GM12878 (cell line): Measurements from ENCODE around the gene HDAC7. TPM values are rescaled to one million over a fixed set of nuclear protein-coding genes. Genes with fewer than 3 reads are reported as not detected.

ENCODE experiments used
- ATAC-seq: fragments of 200-7000 bp; cut with Tn5 transposase; 3 replicates; pipeline ENCODE4 v1.9.1; 2020; ENCODE audit warnings: mild to moderate bottlenecking, moderate library complexity
- BruUV-seq: library from RNA; stranded (reverse); fragments of 400-500 nt; replicated peaks from 2 replicates; lab custom pipeline; 2021; lab: Mats Ljungman, UMichigan
- CTCF ChIA-PET: fragments of 300-600 bp; sonication (Branson Sonifier 250); formaldehyde crosslinking; extraction: SDS; loops from one replicate; lab custom pipeline; 2021; ENCODE audit warnings: inconsistent platforms; lab: Yijun Ruan, JAX
- POLR2A ChIA-PET: fragments of 350-600 bp; formaldehyde crosslinking; extraction: SDS; loops from one replicate; lab custom pipeline; 2021; ENCODE audit warnings: inconsistent platforms; lab: Charles Lee
- RAD21 ChIA-PET: fragments of 300-600 bp; sonication (Branson Sonifier 250); formaldehyde crosslinking; loops from one replicate; lab custom pipeline; 2023; ENCODE audit warnings: antibody characterized with exemption; ENCODE audit not compliant: unreplicated experiment; lab: Charles Lee
- SMC1A ChIA-PET: fragments of 300-600 bp; sonication (Branson Sonifier 250); formaldehyde crosslinking; loops from one replicate; lab custom pipeline; 2023; ENCODE audit not compliant: unreplicated experiment, uncharacterized antibody; lab: Charles Lee
- DNase-seq: peaks from one replicate; pipeline ENCODE4 v3.0.0-alpha.2; 2011; ENCODE audit warnings: low read depth, low spot score
- FAIRE-seq: peaks from 3 replicates; lab custom pipeline; 2011; peaks lifted over from hg19 to GRCh38; lab: Jason Lieb, UNC
- H2AFZ ChIP-seq: 2 replicates; pipeline ENCODE4 v1.6.0; 2011; ENCODE audit warnings: low read depth, low read length, control low read depth; ENCODE audit not compliant: control insufficient read depth
- H3K27ac ChIP-seq: 2 replicates; pipeline ENCODE4 v1.5.1; 2011; ENCODE audit warnings: control low read depth; ENCODE audit not compliant: control insufficient read depth, insufficient read depth
- H3K27me3 ChIP-seq, 2 experiments: replicated peaks in 1 of 2; 2 replicates each; pipeline versions ENCODE4 v1.6.0 to v1.6.1; 2011; ENCODE audit warnings: low read length in 1 of 2; ENCODE audit not compliant: control insufficient read depth in 2 of 2, insufficient read depth in 2 of 2
- H3K36me3 ChIP-seq, 2 experiments: 2 replicates each; pipeline ENCODE4 v1.5.1; 2011; ENCODE audit warnings: low read length in 1 of 2; ENCODE audit not compliant: control insufficient read depth in 2 of 2, insufficient read depth in 2 of 2
- H3K4me1 ChIP-seq: 2 replicates; pipeline ENCODE4 v1.6.1; 2011; ENCODE audit warnings: mild to moderate bottlenecking, low read length, moderate library complexity, mixed read lengths; ENCODE audit not compliant: control insufficient read depth, insufficient read depth
- H3K4me2 ChIP-seq: 2 replicates; pipeline ENCODE4 v1.6.0; 2011; ENCODE audit warnings: control low read depth; ENCODE audit not compliant: control insufficient read depth, insufficient read depth
- H3K4me3 ChIP-seq: fragments of 200-600 bp; sonication (generic); 2 replicates; pipeline ENCODE4 v1.5.1; 2016
- H3K79me2 ChIP-seq: 2 replicates; pipeline ENCODE4 v1.6.0; 2011; ENCODE audit warnings: low read length; ENCODE audit not compliant: control insufficient read depth, insufficient read depth
- H3K9ac ChIP-seq: 2 replicates; pipeline ENCODE4 v1.8.0; 2011; ENCODE audit warnings: low read length, control low read depth, mixed read lengths; ENCODE audit not compliant: control insufficient read depth, insufficient read depth
- H3K9me3 ChIP-seq: replicated peaks from 3 replicates; pipeline ENCODE4 v1.5.1; 2011; ENCODE audit warnings: mild to moderate bottlenecking, low read length; ENCODE audit not compliant: control insufficient read depth, insufficient read depth
- H4K20me1 ChIP-seq: 2 replicates; pipeline ENCODE4 v1.6.0; 2011; ENCODE audit not compliant: control insufficient read depth, insufficient read depth
- BRCA1 ChIP-seq: IDR thresholded peaks from 2 replicates; pipeline ENCODE4 v1.6.1; 2011; ENCODE audit warnings: low read depth, low read length, improper control_type of control experiment
- CBX3 ChIP-seq: fragments of 200-600 bp; sonication (generic); IDR thresholded peaks from 2 replicates; pipeline ENCODE4 v1.6.1; 2016; ENCODE audit warnings: low read depth, borderline replicate concordance
- CHD4 ChIP-seq: fragments of 200-600 bp; sonication (generic); IDR thresholded peaks from 2 replicates; pipeline ENCODE4 v1.6.1; 2016; ENCODE audit warnings: mild to moderate bottlenecking
- HCFC1 ChIP-seq: fragments of 150-350 bp; IDR thresholded peaks from 2 replicates; pipeline ENCODE4 v1.6.1; 2014; ENCODE audit warnings: low read length
- RAD21 ChIP-seq: IDR thresholded peaks from 2 replicates; pipeline ENCODE4 v1.6.1; 2011; ENCODE audit warnings: mild to moderate bottlenecking, low read depth, low read length, moderate library complexity; ENCODE audit not compliant: insufficient read depth
- RUNX3 ChIP-seq: IDR thresholded peaks from 2 replicates; pipeline ENCODE4 v1.6.1; 2012; ENCODE audit warnings: low read length, inconsistent platforms
- SIX5 ChIP-seq: IDR thresholded peaks from 2 replicates; pipeline ENCODE4 v1.6.1; 2011; ENCODE audit warnings: mild to moderate bottlenecking, low read depth, low read length, moderate library complexity; ENCODE audit not compliant: severe bottlenecking
- SMC3 ChIP-seq: IDR thresholded peaks from 2 replicates; pipeline ENCODE4 v1.6.1; 2011; ENCODE audit warnings: low read length, improper control_type of control experiment, borderline replicate concordance
- WGBS: methylation state at CpG from one replicate; pipeline ENCODE4 v1.1.6; 2016; ENCODE audit warnings: low lambda C conversion rate; ENCODE audit not compliant: insufficient replicate concordance, insufficient coverage; ENCODE audit errors: missing lambda C conversion rate; 5-methylcytosine and 5-hydroxymethylcytosine counted together
- in situ Hi-C: fragments of 300-500 bp; cut with MboI; formaldehyde crosslinking; loops from 9 replicates; pipeline ENCODE4 v1.14.3; 2018; ENCODE audit warnings: mixed read lengths
- intact Hi-C: fragments of 100-400 bp; cut with micrococcal nuclease; formaldehyde crosslinking; loops from one replicate; pipeline ENCODE4 v1.14.2; 2022; ENCODE audit not compliant: unreplicated experiment
- polyA plus RNA-seq, 11 experiments: library from polyadenylated mRNA; depleted of rRNA in 4 of 11; unstranded in 6 of 11; stranded (reverse) in 5 of 11; fragments of >200 nt; fragmentation: Nextera tagmentation in 4 of 11; fragmentation: Illumina TruSeq in 1 of 11; extraction: Ambion mirVana in 4 of 11; extraction: Trizol in 1 of 11; gene quantifications; 1 replicate in 1 of 11; 2 replicates in 10 of 11; pipeline versions ENCODE4 v1.2.1 to v1.2.3, GENCODE V29; 2011 to 2016; ENCODE audit warnings: inconsistent platforms in 2 of 11, missing spikeins in 2 of 11, low read depth in 1 of 11
- total RNA-seq, 4 experiments: library from RNA; depleted of rRNA in 3 of 4; stranded (reverse); fragments of >200 nt in 3 of 4; fragmentation: Illumina TruSeq in 1 of 4; extraction: Trizol in 1 of 4; gene quantifications; 2 replicates each; pipeline versions ENCODE4 v1.2.1 to v1.2.3, GENCODE V29; 2013 to 2021
- TF ChIP-seq, protein P1 (sequence below), 3 experiments: IDR thresholded peaks in 2 of 3; conservative IDR thresholded peaks in 1 of 3; 2 replicates each; pipeline ENCODE4 v1.5.1; 2011; ENCODE audit warnings: low read depth in 3 of 3, low read length in 3 of 3, mild to moderate bottlenecking in 3 of 3, control low read depth in 2 of 3, moderate library complexity in 2 of 3, inconsistent platforms in 1 of 3, mixed read lengths in 1 of 3; ENCODE audit not compliant: control insufficient read depth in 2 of 3, insufficient read depth in 1 of 3; ENCODE audit errors: extremely low read depth in 1 of 3

HDAC7 gene
- total and polyA plus RNA-seq, 10 of the 15 experiments (the other 5 are each of a cell fraction or from before 2014, with no cell fraction given), result 0.47 to 18.3 (median 5.4) TPM

DNA sequence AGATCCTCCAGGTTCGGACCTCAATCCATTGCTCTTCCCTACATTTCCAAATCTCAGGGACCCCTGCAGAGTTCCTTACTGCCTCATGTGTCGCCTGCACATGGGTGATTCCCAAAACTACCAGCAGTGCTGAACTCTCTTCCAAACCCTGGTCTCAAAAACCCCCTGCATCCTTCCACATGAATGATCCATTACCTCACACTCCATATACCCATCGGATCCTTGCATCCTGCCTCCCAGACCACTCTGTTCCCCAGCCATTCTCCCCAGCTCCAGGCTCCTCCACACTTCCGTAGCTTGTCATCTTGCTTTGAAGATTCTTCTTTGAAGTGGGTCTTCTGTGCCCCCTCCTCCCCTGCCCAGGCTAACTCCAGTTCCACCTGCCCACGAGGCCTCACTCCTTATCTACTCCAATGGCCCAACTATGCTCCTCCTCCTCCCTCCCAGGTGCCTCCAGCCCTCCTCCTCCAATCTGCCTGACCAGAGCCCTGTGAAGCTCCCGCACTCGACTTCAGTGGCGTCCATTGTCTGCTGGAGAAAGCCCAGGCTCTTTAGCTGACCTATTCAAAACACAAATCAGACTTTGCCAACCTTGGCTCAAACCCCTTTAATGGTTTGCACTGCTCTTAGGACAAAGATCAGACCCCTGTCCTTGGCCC is 74.8 kb downstream of the HDAC7 start:
- Histone ChIP-seq H3K9ac (no peak overlapping the region), H3K4me3 (no peak overlapping the region), H3K4me1 (peaks cover 23% of the 10 kb centered on the region), H3K79me2 (no peaks in the 10 kb centered on the region), H3K9me3 (no peaks in the 10 kb centered on the region), H3K27ac (no peak overlapping the region), H3K27me3 (no peaks in the 10 kb centered on the region), H3K36me3 (no peaks in the 10 kb centered on the region), H4K20me1 (no peaks in the 10 kb centered on the region), H3K4me2 (no peak overlapping the region), H2AFZ (no peak overlapping the region)
- FAIRE-seq (no peak), DNase-seq (no peak), ATAC-seq (no peak)
- RAD21 ChIA-PET, result interaction anchor here (1.3 to 7.8 kb wide), 9 partner anchors 13 to 95 kb away, joined by 5 to 327 read pairs (median 60); partner anchors contain the start of genes ENDOU, RAPGEF3 and SLC48A1
- intact Hi-C loops, result no loop called here
- no TSS peak for BruUV-seq
- CTCF ChIA-PET, result interaction anchor here (0.9 to 10.4 kb wide), 12 partner anchors 12 to 93 kb away, joined by 3 to 814 read pairs (median 79); partner anchors contain the start of genes ENDOU, RAPGEF3, RPAP3 and SLC48A1
- SMC1A ChIA-PET, result interaction anchor here (1.7 to 10.3 kb wide), 8 partner anchors 13 to 95 kb away, joined by 5 to 277 read pairs (median 100); partner anchors contain the start of genes ENDOU, RAPGEF3, RPAP3 and SLC48A1
- in situ Hi-C loops, result no loop called here
- WGBS, result 54% methylated on average over 8 of the region's 8 CpGs
- TF ChIP-seq HCFC1, result no peak
- POLR2A ChIA-PET, result interaction anchor here (1.4 to 5.5 kb wide), 3 partner anchors 10 to 23 kb away, joined by 3 to 40 read pairs (median 14); no protein-coding TSS in a partner anchor

DNA sequence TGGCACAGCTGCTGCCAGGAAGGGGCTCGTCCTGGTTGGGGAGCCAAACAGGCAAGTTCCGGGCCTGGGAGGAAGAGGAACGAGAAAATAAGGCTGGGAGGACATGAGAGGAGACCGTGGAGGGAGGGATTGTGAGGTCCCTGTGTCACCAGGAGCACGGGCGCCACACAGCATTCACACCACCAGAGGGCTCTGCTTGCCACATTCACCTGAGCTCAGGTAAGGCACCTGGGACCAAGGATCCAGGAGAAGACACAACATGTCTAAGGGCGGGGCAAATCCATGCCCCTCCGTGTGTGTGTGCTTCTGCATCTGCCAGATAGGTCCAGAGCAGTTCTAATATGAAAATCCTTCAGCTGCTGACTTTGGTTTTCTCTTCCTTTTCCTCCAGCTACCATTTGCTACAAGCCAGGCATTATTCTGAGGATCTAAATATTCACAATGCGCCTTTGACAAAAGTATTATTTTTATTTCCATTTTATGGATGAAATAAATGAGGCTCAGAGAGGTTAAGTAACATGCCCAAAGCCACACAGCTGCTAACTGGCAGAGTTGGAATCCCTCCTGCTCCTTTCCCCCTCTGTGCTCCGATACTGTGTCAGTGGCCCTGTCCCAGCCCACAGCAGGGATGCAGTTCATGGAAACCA is 75.6 kb downstream of the HDAC7 start:
- ATAC-seq (no peak), FAIRE-seq (no peak), DNase-seq (no peak)
- POLR2A ChIA-PET, result interaction anchor here (1.4 to 5.5 kb wide), 4 partner anchors 11 to 24 kb away, joined by 3 to 40 read pairs (median 9); partner anchors contain the start of gene RAPGEF3
- 10% methylated on average over 10 of the region's 10 CpGs for WGBS
- Histone ChIP-seq H2AFZ (no peak overlapping the region), H3K4me1 (peaks cover 30% of the 10 kb centered on the region), H3K36me3 (no peaks in the 10 kb centered on the region), H3K4me2 (no peak overlapping the region), H3K79me2 (no peaks in the 10 kb centered on the region), H3K27ac (no peak overlapping the region), H3K9me3 (no peaks in the 10 kb centered on the region), H3K27me3 (no peaks in the 10 kb centered on the region), H3K4me3 (no peak overlapping the region), H3K9ac (no peak overlapping the region), H4K20me1 (no peaks in the 10 kb centered on the region)
- intact Hi-C loops, result no loop called here
- SMC1A ChIA-PET, result interaction anchor here (1.3 to 10.3 kb wide), 10 partner anchors 14 to 142 kb away, joined by 4 to 277 read pairs (median 66); partner anchors contain the start of genes ENDOU, RAPGEF3, RPAP3 and SLC48A1
- in situ Hi-C loops, result no loop called here
- CTCF ChIA-PET, result interaction anchor here (0.8 to 10.4 kb wide), 17 partner anchors 12 to 874 kb away, joined by 3 to 814 read pairs (median 36); partner anchors contain the start of genes ENDOU, RAPGEF3, RPAP3 and SLC48A1
- RAD21 ChIA-PET, result interaction anchor here (1.3 to 7.8 kb wide), 11 partner anchors 12 to 96 kb away, joined by 3 to 327 read pairs (median 42); partner anchors contain the start of genes ENDOU, RAPGEF3 and SLC48A1
- no TSS peak for BruUV-seq
- no peak for TF ChIP-seq SIX5
- TF ChIP-seq CBX3, result no peak
- no peak for TF ChIP-seq BRCA1
- TF ChIP-seq RAD21, result peak; percentile 62
- TF ChIP-seq CHD4, result no peak
- TF ChIP-seq, protein P1, sequence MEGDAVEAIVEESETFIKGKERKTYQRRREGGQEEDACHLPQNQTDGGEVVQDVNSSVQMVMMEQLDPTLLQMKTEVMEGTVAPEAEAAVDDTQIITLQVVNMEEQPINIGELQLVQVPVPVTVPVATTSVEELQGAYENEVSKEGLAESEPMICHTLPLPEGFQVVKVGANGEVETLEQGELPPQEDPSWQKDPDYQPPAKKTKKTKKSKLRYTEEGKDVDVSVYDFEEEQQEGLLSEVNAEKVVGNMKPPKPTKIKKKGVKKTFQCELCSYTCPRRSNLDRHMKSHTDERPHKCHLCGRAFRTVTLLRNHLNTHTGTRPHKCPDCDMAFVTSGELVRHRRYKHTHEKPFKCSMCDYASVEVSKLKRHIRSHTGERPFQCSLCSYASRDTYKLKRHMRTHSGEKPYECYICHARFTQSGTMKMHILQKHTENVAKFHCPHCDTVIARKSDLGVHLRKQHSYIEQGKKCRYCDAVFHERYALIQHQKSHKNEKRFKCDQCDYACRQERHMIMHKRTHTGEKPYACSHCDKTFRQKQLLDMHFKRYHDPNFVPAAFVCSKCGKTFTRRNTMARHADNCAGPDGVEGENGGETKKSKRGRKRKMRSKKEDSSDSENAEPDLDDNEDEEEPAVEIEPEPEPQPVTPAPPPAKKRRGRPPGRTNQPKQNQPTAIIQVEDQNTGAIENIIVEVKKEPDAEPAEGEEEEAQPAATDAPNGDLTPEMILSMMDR (IDR thresholded peaks at IDR 0.05 in 2 of 3, conservative IDR thresholded peaks at IDR 0.05 in 1 of 3; ENCODE audit: control insufficient read depth in 2 of 3, extremely low read depth in 1 of 3, insufficient read depth in 1 of 3, low read depth in 3 of 3, low read length in 3 of 3), result peak; percentile 62 to 73 (median 64); a peak in 5 of 6 replicates
- peak; percentile 74; the same call in 1 of the 2 replicates for TF ChIP-seq SMC3
- TF ChIP-seq RUNX3, result peak; percentile 35
